Breast epithelium (tissue), 3 donors: ENCODE results near the gene STK17A.

Experiments used
- CTCF ChIP-seq, 3 donors: fragments of 450-650 bp; IDR thresholded peaks; one replicate each; pipeline ENCODE4 v1.5.1; 2016 to 2017; ENCODE audit warnings: antibody characterized with exemption in 3 of 3, mild to moderate bottlenecking in 3 of 3, moderate library complexity in 3 of 3
- POLR2AphosphoS5 ChIP-seq, 3 donors: sonication (generic); formaldehyde crosslinking; IDR thresholded peaks; one replicate each; pipeline ENCODE4 v1.6.1; 2017; ENCODE audit warnings: antibody characterized with exemption in 3 of 3

- TF ChIP-seq CTCF (IDR thresholded peaks at IDR 0.05) (no peak), POLR2AphosphoS5 (IDR thresholded peaks at IDR 0.05) (no peak)
These were observed 57.1 kb downstream of the STK17A start for GRCh38 chr7:43639858-43640491.
